Activated B cell treated with CpG ODN at 0.5 μM for 24 hours (primary cell): ENCODE measurements around the gene ERBB4. TPM values are rescaled to one million over a fixed set of nuclear protein-coding genes. Genes with fewer than 3 reads are reported as not detected.
"Not testable (repeated sequence)": the region's sequence is repeated elsewhere in the genome, so short reads cannot be mapped to it uniquely, and the experiment has no call there.

ENCODE experiments used
- ATAC-seq: fragments of 200-7000 bp; cut with Tn5 transposase; one replicate; pipeline ENCODE4 v1.10.0; 2021; ENCODE audit warnings: low read depth, mild to moderate bottlenecking, moderate library complexity
- CTCF ChIA-PET: fragments of 350-600 bp; sonication (Branson Sonifier 250); formaldehyde crosslinking; loops from one replicate; lab custom pipeline; 2021; ENCODE audit warnings: antibody characterized with exemption; lab: Charles Lee
- POLR2A ChIA-PET: fragments of 350-600 bp; sonication (Branson Sonifier 250); formaldehyde crosslinking; loops from one replicate; lab custom pipeline; 2021; ENCODE audit warnings: antibody characterized with exemption; lab: Charles Lee
- DNase-seq: peaks from one replicate; pipeline ENCODE4 v3.0.0; 2022
- H3K27ac Mint-ChIP-seq: one replicate; pipeline ENCODE4 v1.8.0; 2020; ENCODE audit warnings: mixed read lengths
- H3K27me3 Mint-ChIP-seq: one replicate; pipeline ENCODE4 v1.8.0; 2021; ENCODE audit warnings: mixed read lengths
- H3K36me3 Mint-ChIP-seq: one replicate; pipeline ENCODE4 v1.8.0; 2021; ENCODE audit warnings: low read depth, mixed read lengths
- H3K4me1 Mint-ChIP-seq: one replicate; pipeline ENCODE4 v1.8.0; 2021; ENCODE audit warnings: mixed read lengths
- H3K4me3 Mint-ChIP-seq: one replicate; pipeline ENCODE4 v1.8.0; 2020; ENCODE audit warnings: mild to moderate bottlenecking, mixed read lengths
- H3K9me3 Mint-ChIP-seq: one replicate; pipeline ENCODE4 v1.8.0; 2020; ENCODE audit warnings: mixed read lengths
- CTCF ChIP-seq: fragments of 200-600 bp; IDR thresholded peaks from one replicate; pipeline ENCODE4 v1.8.0; 2022; ENCODE audit warnings: antibody characterized with exemption, mild to moderate bottlenecking
- intact Hi-C: fragments of 100-400 bp; cut with micrococcal nuclease; formaldehyde crosslinking; loops from one replicate; pipeline ENCODE4 v1.15.1; 2024
- total RNA-seq: library from RNA; stranded (reverse); gene quantifications from 2 replicates; pipeline ENCODE4 v1.2.3, GENCODE V29; 2022

ERBB4 gene
- total RNA-seq, 1 donor from 2014 or later: not detected

- H3K4me3 Mint-ChIP-seq: no peak overlapping the region
- DNase-seq (no peak), ATAC-seq (no peak)
- ChIA-PET CTCF (no interaction called here), POLR2A (no interaction called here)
- no peaks in the 10 kb centered on the region for H3K9me3 Mint-ChIP-seq
- intact Hi-C loops: no loop called here
- no peaks in the 10 kb centered on the region for H3K36me3 Mint-ChIP-seq
- H3K27me3 Mint-ChIP-seq: no peaks in the 10 kb centered on the region
- H3K4me1 Mint-ChIP-seq: no peaks in the 10 kb centered on the region
- no peak overlapping the region for H3K27ac Mint-ChIP-seq
- TF ChIP-seq CTCF: no peak
These were observed 426.2 kb downstream of the ERBB4 start for GRCh38 chr2:212112401-212112800.

- Mint-ChIP-seq H3K4me3 (no peak overlapping the region), H3K36me3 (no peaks in the 10 kb centered on the region), H3K27me3 (no peaks in the 10 kb centered on the region), H3K4me1 (no peaks in the 10 kb centered on the region), H3K9me3 (no peaks in the 10 kb centered on the region), H3K27ac (no peak overlapping the region)
- ChIA-PET POLR2A (no interaction called here), CTCF (no interaction called here)
- TF ChIP-seq CTCF: no peak
- intact Hi-C loops: no loop called here
- no peak for ATAC-seq
- DNase-seq: no peak
These were observed 428.6 kb downstream of the ERBB4 start for GRCh38 chr2:212109792-212110680.

DNA sequence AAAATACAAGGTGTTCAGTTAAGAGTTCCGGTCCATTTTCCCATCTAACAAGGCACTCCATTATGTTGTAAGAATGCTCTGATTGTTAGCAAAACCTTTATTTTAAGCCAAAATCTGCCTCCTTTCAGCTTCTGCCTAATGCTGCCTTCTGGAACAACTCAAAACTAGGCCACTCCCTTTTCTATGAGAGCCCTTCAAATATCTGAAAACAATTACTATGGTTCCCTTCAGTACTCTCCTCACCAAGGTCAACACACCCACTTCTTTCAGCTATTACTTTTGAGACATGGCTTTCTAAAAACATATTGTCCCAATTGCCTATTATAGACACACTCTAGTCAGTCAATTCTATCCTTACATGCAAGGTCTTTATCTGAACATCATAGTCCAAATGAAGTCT lies 429.4 kb downstream of the ERBB4 start:
- H3K36me3 Mint-ChIP-seq: no peaks in the 10 kb centered on the region
- CTCF ChIA-PET: no interaction called here

GRCh38 chr2:212107989-212108388 lies 430.6 kb downstream of the ERBB4 start:
- POLR2A ChIA-PET: no interaction called here
- DNase-seq: no peak
- TF ChIP-seq CTCF: no peak

More for the DNA sequence above, 429.4 kb downstream of the ERBB4 start:
- intact Hi-C loops: no loop called here
- POLR2A ChIA-PET: no interaction called here
- Mint-ChIP-seq H3K4me1 (no peaks in the 10 kb centered on the region), H3K9me3 (no peaks in the 10 kb centered on the region), H3K27ac (no peak overlapping the region), H3K4me3 (no peak overlapping the region), H3K27me3 (no peaks in the 10 kb centered on the region)
- no peak for TF ChIP-seq CTCF
- DNase-seq: no peak
- no peak for ATAC-seq

GRCh38 chr2:212107014-212107413 lies 431.6 kb downstream of the ERBB4 start:
- CTCF ChIA-PET: no interaction called here
- no peaks in the 10 kb centered on the region for H3K4me1 Mint-ChIP-seq

More at GRCh38 chr2:212107989-212108388, 430.6 kb downstream of the ERBB4 start:
- intact Hi-C loops: no loop called here
- no peak overlapping the region for H3K27ac Mint-ChIP-seq
- no peaks in the 10 kb centered on the region for H3K36me3 Mint-ChIP-seq
- H3K4me1 Mint-ChIP-seq: no peaks in the 10 kb centered on the region
- H3K9me3 Mint-ChIP-seq: no peaks in the 10 kb centered on the region
- ATAC-seq: no peak
- H3K4me3 Mint-ChIP-seq: no peak overlapping the region
- CTCF ChIA-PET: no interaction called here
- H3K27me3 Mint-ChIP-seq: no peaks in the 10 kb centered on the region

GRCh38 chr2:212106536-212106935 lies 432.1 kb downstream of the ERBB4 start:
- H3K27ac Mint-ChIP-seq, H3K4me1 Mint-ChIP-seq, ATAC-seq, H3K27me3 Mint-ChIP-seq, intact Hi-C loops, DNase-seq, H3K36me3 Mint-ChIP-seq, H3K9me3 Mint-ChIP-seq, CTCF ChIA-PET, H3K4me3 Mint-ChIP-seq, POLR2A ChIA-PET: not testable (repeated sequence)

More at GRCh38 chr2:212107014-212107413, 431.6 kb downstream of the ERBB4 start:
- Mint-ChIP-seq H3K27ac (no peak overlapping the region), H3K4me3 (no peak overlapping the region), H3K9me3 (peaks cover 2% of the 10 kb centered on the region), H3K36me3 (no peaks in the 10 kb centered on the region), H3K27me3 (no peaks in the 10 kb centered on the region)
- ATAC-seq (no peak), DNase-seq (no peak)
- no peak for TF ChIP-seq CTCF
- intact Hi-C loops: no loop called here
- POLR2A ChIA-PET: no interaction called here
